ENCODE data around the gene CSN1S1.
"Not testable (repeated sequence)": the region's sequence is repeated elsewhere in the genome, so short reads cannot be mapped to it uniquely, and the experiment has no call there.

CSN1S1 gene

GRCh38 chr4:69920874-69921273 lies 10.0 kb upstream of the CSN1S1 start:
- TF ChIP-seq CTCF (IDR thresholded peaks at IDR 0.05; ENCODE audit: low read depth, low read length) (no peak), MAX (IDR thresholded peaks at IDR 0.05; ENCODE audit: low read depth, low read length) (no peak), POLR2A (IDR thresholded peaks at IDR 0.05; ENCODE audit: extremely low read depth, insufficient read length) (no peak), MYC (IDR thresholded peaks at IDR 0.05; ENCODE audit: low read depth, low read length) (no peak)
- H3K4me3 ChIP-seq (ENCODE audit: low read depth, low read length): no peak overlapping the region
- no peak for DNase-seq (ENCODE audit: low read depth)

- DNase-seq (ENCODE audit: low read depth); H3K4me3 ChIP-seq (ENCODE audit: low read depth, low read length): not testable (repeated sequence)
These were observed 7.0 kb upstream of the CSN1S1 start for GRCh38 chr4:69923782-69924410.

GRCh38 chr4:69934150-69934549 lies 3.3 kb downstream of the CSN1S1 start:
- TF ChIP-seq MAX (IDR thresholded peaks at IDR 0.05; ENCODE audit: low read depth, low read length) (no peak), CTCF (IDR thresholded peaks at IDR 0.05; ENCODE audit: low read depth, low read length) (no peak), POLR2A (IDR thresholded peaks at IDR 0.05; ENCODE audit: extremely low read depth, insufficient read length) (no peak), MYC (IDR thresholded peaks at IDR 0.05; ENCODE audit: low read depth, low read length) (no peak)
- H3K4me3 ChIP-seq (ENCODE audit: low read depth, low read length): no peak overlapping the region
- DNase-seq (ENCODE audit: low read depth): no peak

- no peak for TF ChIP-seq MAX (IDR thresholded peaks at IDR 0.05; ENCODE audit: low read depth, low read length)
- no peak for TF ChIP-seq POLR2A (IDR thresholded peaks at IDR 0.05; ENCODE audit: extremely low read depth, insufficient read length)
- no peak for DNase-seq (ENCODE audit: low read depth)
- H3K4me3 ChIP-seq (ENCODE audit: low read depth, low read length): no peak overlapping the region
These were observed 5.7 kb downstream of the CSN1S1 start for GRCh38 chr4:69936566-69936965.

GRCh38 chr4:69951602-69952001 lies 20.7 kb downstream of the CSN1S1 start:
- no peak for DNase-seq (ENCODE audit: low read depth)
- no peak overlapping the region for H3K4me3 ChIP-seq (ENCODE audit: low read depth, low read length)
- TF ChIP-seq MYC (IDR thresholded peaks at IDR 0.05; ENCODE audit: low read depth, low read length): no peak
- no peak for TF ChIP-seq MAX (IDR thresholded peaks at IDR 0.05; ENCODE audit: low read depth, low read length)
- TF ChIP-seq CTCF (IDR thresholded peaks at IDR 0.05; ENCODE audit: low read depth, low read length): no peak
- no peak for TF ChIP-seq POLR2A (IDR thresholded peaks at IDR 0.05; ENCODE audit: extremely low read depth, insufficient read length)

GRCh38 chr4:69957209-69957608 lies 26.3 kb downstream of the CSN1S1 start:
- TF ChIP-seq MYC (IDR thresholded peaks at IDR 0.05; ENCODE audit: low read depth, low read length) (no peak), CTCF (IDR thresholded peaks at IDR 0.05; ENCODE audit: low read depth, low read length) (no peak), MAX (IDR thresholded peaks at IDR 0.05; ENCODE audit: low read depth, low read length) (no peak), POLR2A (IDR thresholded peaks at IDR 0.05; ENCODE audit: extremely low read depth, insufficient read length) (no peak)
- H3K4me3 ChIP-seq (ENCODE audit: low read depth, low read length): no peak overlapping the region
- peak; percentile 2 for DNase-seq (ENCODE audit: low read depth)

GRCh38 chr4:69965628-69966027 lies 34.8 kb downstream of the CSN1S1 start, which contains the start of gene CSN2:
Gene CSN2, minus strand, starts transcription at chr4:69965728. Its CDS starts 4,733 bp downstream, at chr4:69960995.
- no peak for DNase-seq (ENCODE audit: low read depth)
- no peak for TF ChIP-seq MAX (IDR thresholded peaks at IDR 0.05; ENCODE audit: low read depth, low read length)
- no peak for TF ChIP-seq POLR2A (IDR thresholded peaks at IDR 0.05; ENCODE audit: extremely low read depth, insufficient read length)
- TF ChIP-seq CTCF (IDR thresholded peaks at IDR 0.05; ENCODE audit: low read depth, low read length): no peak
- no peak for TF ChIP-seq MYC (IDR thresholded peaks at IDR 0.05; ENCODE audit: low read depth, low read length)
- no peak within 1 kb of the TSS for H3K4me3 ChIP-seq (ENCODE audit: low read depth, low read length)
